Measurements from ENCODE around the gene SCUBE1.

DNA sequence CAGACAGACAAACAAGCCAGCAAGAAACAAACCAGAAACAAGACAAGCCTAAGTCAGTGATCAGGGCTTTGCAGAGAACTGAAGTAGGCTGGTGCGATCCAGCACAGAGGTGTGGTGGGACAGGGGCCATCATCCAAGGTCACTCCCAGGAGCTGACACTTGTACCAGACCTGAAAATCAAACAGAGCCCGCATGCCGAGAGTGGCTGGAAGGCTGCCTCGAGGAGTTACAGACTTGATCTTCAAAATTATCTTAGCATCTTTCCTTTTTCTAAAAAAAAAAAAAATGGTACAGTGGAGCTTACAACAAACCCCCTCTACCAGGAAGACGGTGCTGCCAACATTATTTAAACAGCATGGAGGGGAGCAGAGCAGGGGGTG, 8.8 kb upstream of the SCUBE1 start:
- TF ChIP-seq POLR2A (IDR thresholded peaks at IDR 0.05) (no peak), CTCF (IDR thresholded peaks at IDR 0.05) (no peak), EP300 (IDR thresholded peaks at IDR 0.05) (no peak)
